Activated naive CD8-positive, alpha-beta T cell treated with anti-CD3 and anti-CD28 coated beads, Interleukin-2, amount 50 U/mL, for 16 hours (primary cell): ENCODE results near the gene ABHD5.

ENCODE experiments used
- DNase-seq: peaks from one replicate; pipeline ENCODE4 v3.0.0-alpha.2; 2020; ENCODE audit warnings: low read depth, low spot score

ABHD5 gene

GRCh38 chr3:43779850-43780249 is 89.1 kb downstream of the ABHD5 start:
- DNase-seq = no peak

- DNase-seq = no peak
These were observed 91.8 kb downstream of the ABHD5 start for GRCh38 chr3:43782541-43782940.
